NOMO-1 treated with DMSO at 0.1 percent for 48 hours (cell line): ENCODE measurements around the gene IRGQ.
"Not testable (repeated sequence)": the region's sequence is repeated elsewhere in the genome, so short reads cannot be mapped to it uniquely, and the experiment has no call there.

Experiments used
- DNase-seq: peaks from one replicate; lab custom pipeline; 2025; ENCODE audit not compliant: unreplicated experiment; lab: John Stamatoyannopoulos, UW

The IRGQ gene

DNA sequence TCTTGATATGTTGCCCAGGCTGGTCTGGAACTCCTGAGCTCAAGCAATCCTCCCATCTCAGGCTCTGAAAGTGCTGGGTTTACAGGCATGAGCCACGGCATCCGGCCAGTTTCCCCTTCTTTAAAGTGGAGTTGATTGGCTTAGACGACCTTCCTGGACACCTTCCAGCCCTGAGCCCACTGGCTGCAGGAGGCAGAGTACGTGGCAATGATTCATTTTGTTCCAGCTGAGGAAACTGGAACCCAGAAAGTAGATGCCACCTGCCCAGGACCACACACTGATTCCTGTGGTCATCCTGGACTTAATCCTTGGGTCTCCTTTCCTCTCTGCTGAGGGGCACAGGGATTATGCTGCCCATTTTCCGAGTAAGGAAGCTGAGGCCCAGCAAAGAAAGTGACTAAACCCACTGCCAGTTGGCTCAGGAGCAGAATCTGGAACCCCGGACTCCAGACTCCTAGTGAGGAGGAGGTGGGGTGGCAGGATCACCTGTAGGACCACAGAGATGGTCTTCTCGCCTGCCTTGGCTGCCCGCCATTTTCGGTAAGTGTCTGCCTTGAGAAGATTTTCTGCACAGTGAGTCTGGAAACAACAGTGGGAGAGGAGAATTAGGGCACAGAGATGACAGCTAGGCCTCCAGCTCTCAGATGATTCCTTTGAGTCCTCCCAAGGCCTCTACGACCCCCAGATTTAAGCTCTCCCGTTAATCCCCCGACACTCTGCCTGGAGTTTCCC is 21.3 kb downstream of the IRGQ start:
- no peak for DNase-seq

DNA sequence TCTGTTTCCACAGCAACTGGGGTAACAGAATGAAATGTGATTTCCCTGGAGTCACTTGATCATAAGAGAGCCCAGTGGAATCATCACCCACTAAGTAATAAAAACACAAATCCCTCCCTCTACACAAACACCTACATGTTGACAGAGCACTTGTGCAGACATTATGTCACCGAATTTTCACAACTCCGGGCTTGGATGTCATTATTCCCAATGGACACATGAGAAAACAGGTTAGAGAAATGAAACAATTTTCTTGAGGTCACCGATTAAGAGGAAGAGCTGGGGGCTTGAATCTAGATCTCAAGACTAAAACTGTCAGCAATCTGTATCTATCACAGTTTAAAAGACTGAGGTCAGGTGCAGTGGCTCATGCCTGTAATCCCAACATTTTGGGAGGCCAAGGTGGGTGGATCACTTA is 23.8 kb downstream of the IRGQ start:
- DNase-seq = no peak

DNA sequence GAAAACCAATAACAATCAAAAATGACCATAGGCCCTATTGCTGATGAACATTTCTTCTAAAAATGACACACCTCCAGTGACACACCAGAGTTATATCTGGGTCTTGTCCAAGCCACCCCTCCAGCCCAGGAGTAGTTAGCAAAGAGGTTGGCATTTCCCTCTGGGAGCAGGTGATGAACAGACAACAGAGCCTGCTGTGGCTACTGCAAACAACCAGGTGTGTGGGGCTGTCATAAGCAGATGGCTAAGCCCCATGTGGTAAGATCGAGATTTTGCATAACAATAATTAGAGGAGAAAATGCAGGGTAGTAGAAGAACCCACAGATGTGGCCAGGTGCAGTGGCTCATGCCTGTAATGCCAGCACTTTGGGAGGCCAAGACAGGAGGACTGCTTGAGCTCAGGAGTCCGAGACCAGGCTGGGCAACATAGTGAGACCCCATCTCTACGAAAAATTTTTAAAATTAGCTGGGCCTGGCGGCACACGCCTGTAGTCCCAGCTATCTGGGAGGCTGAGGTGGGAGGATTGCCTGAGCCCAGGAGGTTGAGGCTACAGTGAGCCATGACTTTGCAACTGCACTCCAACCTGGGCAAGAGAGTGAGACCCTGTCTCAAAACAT is 25.7 kb downstream of the IRGQ start:
- DNase-seq = no peak

DNA sequence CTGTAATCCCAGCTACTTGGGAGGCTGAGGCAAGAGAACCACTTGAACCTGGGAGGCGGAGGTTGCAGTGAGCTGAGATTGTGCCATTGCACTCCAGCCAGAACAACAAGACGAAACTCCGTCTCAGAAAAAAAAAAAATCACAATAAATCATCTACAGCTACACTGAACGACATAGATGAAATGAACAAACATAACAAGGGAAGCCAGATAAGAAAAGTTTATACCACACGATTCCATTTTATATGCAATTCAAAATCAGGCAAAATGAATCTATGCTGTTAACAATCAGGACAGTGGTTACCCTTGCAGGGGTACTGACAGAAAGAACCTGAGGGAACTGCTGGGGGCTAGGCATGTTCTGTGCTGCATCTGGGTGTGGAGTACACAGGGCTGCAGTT is 26.3 kb downstream of the IRGQ start:
- no peak for DNase-seq

DNA sequence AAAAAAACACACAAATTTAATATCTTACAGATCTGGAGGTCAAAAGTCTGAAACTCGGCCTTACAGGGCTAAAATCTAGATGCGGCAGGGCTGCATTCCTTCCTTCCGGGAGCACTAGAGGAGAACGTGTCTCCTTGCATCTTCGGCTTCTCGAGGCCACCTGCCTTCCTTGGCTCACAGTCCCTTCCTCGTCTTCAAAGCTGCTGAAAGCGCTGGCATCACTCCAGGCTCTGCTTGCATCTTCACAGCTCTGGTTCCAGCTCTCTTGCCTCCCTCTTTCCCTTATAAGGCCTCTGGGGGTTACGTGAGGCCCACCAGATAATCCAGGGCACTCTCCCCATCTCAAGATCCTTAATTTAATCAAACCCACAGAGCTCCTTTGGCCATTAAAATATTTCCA is 31.1 kb downstream of the IRGQ start:
- DNase-seq = no peak

DNA sequence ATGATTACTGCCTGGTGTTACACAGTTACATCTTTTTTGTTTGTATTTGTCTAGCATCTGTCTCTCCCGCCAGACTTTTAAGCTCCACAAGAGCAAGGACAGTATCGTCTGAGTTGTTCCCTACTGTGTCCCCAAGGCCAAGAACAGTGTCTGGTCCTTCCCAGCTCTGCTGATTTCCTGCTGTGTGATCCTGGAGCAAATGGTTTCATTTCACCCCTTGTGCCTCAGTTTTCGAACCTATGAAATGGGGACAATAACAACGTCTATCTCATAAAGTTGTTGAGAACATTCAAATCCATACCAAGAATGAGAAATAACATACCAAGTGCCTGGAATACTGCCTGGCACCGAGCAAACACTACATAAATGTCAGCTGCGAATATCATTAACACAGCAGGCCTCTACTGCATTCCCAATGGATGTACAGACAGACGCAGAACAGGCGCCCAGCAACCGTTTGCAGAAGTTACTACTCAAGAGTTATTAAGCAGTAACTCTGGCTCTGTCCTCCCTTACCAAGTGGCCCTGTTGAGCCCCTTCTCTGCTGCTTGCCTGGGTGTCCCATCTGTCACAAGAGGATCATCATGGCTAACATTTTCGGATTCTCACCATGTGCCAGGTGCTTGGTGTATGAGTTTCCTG is 32.0 kb downstream of the IRGQ start:
- no peak for DNase-seq

DNA sequence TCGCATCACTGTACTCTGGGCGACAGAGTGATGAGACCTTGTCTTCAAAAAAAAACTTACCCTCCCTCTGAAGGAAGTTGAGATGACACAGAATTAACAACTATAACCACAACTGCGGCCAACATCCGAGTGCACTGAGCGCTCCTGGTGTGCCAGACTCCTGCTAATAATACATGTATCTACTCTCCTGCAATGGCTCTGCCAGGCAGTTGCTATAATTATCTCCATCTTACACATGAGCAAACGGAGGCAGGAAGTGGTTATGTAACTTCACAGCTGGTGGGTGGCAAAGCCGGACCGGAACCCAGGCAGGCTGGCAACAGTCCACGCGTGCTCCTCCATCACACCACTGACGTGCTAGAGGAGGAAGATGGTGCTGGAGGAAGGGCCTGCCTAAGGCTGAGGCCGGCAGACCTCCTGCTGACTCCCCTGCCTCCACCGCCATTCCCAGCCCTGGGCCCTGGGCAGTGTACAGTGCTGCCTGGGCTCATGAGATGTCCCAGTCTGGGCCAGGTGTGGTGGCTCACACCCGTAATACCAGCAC is 33.2 kb downstream of the IRGQ start:
- peak; percentile 99 for DNase-seq

DNA sequence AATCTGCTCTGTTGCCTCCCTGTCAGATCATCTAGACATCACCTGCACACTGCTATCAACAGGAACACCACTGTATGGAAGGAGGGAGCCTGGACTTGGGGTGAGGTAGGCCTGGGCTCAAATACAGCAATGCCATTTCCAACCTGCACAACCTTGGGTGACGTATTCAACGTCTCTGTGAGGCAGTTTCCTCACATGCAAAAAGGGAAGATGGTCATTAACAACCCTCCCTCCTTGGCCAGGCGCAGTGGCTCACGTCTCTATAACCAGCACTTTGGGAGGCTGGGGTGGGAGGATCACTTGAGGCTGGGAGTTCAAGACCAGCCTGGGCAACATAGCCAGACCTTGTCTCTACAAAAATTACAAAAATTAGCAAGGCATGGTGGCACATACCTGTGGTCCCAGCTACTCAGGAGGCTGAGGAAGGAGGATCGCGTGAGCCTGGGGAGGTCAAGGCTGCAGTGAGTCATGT is 33.7 kb downstream of the IRGQ start:
- no peak for DNase-seq

DNA sequence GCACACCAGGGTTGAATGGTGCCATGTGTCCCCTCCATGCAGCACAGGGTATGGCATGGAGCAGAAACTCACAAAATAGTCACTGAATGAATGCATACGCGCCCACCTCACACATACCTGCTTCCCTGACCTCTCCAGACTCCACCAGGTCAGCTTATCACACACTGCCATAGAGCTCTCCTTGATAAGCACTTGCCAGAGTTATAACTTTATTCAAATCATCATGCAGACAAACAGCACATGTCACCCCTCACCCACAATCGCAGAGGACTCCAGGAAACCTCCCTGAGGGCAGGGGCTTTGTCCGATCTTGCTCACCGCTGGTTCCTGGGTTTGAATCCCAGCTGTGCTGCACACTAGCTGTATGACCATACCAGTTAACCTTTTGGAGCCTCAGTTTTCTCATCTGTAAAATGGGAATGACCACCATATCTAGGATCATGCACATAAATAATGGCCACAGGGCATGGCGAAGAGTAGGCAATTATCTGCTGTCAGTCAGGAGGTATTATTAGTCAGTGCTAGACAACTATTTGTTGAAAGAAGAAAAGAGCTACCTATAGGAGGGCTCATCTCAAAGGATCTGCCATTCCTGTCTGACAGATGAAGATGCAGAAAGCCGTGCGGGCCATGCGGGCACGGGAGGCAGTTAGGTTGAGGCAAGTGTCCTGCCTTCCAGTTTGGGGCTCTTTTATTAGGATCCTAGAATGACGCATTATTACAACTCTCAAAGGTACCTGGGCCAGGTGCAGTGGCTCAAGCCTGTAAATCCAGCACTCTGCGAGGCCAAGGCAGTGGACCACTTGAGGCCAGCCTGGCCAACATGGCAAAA is 34.6 kb downstream of the IRGQ start:
- no peak for DNase-seq

DNA sequence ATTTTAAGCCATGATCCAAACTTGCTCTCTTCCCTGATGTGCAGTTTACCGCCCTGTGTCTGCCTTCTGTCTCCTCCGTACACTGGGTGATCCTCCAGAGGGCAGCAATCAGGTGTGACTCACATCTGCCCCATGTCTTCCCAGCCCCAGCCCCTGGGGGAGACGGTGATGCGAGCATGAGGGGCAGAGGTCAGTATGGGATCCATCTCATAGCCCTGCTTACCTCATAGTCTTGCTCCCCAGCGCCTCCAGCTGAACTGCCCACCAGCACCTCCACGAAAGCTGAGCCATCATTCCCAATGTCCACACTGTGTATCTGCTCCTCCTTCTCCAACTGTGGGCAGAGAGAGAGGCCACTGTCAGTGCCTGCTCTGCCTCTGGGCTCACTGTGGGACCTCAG is 35.2 kb downstream of the IRGQ start:
- DNase-seq = no peak

DNA sequence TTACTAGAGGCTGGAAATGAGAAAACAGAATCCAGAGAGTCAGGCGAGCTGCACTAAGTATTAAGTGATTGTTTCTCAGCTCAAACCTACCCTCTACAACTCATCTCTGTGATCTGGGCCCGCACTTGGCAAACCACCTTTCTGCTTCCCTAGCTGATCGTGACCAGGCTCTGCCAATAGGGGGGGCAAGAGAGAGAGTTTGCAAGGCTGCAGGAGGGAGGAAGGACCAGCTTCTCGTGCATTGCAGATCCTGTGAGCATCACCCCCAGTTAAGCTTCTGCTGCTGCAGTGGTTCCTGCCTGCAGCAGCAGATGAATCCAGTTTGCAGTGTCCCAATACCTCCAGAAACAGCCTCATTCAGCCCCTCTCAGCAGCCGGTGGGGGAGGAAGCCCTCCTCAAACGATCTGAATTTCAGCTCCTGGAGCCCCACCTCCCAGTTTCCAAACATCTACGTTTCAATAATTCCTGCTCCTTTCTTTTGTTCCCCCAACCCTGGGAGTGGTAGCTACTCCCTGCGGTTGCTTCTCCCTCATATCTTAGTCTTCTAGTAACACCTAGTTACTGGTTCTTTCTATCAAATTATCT is 40.7 kb downstream of the IRGQ start:
- DNase-seq = peak; percentile 66

DNA sequence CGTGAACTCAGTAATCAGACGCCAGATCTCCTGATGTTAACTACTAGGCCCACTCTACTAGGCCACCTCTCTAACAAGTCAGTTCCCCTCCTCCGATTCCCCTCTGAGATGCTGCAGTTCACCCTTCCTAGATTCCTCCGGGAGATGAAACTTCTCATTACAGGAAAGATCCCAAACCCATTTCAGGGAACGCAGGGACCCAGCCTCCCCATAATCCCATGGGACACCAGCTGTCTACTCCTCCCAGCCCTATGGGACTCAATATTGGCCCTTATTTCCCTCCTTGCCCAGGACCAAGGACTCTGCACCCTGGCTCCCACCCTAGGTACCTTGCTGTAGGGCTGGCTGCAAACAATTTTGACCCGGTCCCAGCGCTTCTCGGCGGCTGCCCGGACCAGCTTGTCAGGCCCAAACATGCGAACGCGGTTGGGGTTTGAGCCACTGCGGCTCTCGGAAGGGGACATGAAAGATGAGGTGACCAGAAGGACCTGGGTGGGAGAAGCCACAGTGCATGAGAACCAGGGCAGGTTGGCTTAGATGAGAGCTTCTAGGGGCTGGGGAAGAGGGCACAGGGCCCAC is 41.5 kb downstream of the IRGQ start:
- DNase-seq = no peak

DNA sequence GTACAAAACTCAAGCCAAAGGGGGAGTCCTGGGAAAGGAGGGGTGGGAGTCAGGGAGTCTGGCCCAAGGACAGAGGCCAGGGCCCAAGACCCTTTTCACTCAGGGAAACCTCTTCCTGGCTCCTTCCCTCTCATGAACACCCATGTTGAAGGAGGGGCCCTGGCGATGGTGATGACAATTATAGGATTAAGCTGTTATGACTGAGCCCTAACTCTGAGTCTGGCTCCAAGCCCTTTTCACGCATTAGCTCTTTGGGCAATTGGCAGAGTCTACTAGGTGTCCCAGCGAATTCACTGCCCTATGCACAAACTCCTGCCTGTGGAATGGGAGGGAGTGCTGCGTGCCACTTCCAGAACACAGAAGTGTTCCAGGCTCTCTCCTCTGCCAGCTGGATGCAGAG is 42.3 kb downstream of the IRGQ start:
- no peak for DNase-seq

DNA sequence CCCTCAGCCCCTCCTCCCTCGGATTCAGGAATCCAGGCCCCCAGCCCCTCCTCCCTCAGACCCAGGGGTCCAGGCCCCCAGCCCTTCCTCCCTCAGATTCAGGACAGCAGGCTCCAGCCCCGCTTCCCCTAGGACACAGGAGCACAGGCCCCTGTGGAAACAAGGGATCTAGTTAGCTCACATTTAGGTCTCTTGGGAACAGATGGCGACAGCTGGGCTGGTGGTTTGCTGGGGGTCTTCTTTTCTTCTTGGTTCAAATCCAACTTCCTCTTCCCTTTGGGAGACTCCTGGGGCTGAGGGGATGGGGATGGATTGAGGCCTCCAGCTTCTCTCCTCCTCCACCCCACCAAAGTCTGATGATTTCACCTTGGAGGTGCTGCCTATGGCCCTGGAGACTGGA is 43.3 kb downstream of the IRGQ start:
- DNase-seq = no peak

DNA sequence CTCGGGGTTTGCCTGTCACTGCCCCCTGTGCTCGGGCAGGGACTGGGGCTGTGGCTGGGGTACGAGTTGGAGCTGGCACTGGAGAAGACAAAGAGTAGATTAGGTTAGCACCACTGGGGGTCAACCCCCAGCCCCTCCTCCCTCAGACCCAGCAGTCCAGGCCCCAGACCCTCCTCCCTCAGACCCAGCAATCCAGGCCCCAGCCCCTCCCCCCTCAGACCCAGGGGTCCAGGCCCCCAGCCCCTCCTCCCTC is 43.8 kb downstream of the IRGQ start:
- DNase-seq = no peak

DNA sequence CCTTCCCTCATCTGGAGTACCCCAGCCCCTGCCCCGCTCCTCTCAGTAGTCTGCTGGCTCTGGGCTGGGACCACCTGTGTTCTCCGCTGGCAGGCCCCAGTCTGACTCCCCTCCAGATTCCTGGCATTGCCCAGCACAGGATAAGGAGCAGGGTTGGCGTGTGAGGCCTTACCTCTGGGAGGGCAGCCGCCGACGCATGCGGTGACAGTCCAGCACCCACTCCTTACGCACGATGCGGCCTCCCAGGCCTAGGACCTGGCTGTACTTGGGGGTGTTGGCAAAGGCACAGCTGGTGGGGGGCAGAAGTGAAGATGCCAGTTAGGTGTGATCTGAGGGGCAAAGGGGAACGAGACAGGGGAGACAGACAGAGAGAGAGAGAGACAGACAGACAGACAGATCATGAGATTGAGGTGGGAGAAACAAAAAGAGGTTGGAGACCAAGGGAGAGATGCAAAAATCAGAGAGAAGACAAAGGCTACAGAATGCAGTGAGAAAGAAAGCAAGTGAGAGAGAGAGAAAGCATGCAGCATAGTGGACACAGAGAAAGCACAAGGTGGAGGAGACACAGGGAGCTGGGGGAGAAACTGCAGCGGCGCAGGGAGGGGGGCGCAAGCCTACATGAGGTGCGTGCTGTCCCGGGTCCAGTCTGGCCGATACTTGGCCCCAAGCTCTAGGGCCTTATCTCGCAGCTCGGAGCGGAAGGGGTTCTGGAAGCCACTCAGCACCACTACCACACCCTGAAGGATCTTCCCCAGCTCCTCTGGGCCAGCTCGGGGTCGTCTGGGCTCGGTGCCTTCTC is 44.3 kb downstream of the IRGQ start:
- DNase-seq = no peak

DNA sequence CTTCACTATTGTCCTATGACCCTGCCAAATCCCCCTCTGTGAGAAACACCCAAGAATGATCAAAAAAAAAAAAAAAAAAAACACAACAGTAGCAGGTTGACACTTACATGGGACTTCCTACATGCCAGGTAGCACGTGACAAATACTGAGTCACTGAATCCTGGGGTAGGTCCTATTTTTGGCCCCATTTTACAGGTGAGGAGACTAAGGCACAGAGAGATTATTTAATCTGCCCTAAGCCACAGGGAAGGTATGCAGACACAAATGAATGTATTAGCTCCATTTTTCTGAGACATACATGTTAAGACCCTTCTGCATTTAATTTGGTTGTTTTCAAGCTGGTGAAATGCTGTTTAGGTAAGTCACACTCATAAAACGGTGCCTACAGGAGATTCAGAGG is 47.2 kb downstream of the IRGQ start:
- no peak for DNase-seq

DNA sequence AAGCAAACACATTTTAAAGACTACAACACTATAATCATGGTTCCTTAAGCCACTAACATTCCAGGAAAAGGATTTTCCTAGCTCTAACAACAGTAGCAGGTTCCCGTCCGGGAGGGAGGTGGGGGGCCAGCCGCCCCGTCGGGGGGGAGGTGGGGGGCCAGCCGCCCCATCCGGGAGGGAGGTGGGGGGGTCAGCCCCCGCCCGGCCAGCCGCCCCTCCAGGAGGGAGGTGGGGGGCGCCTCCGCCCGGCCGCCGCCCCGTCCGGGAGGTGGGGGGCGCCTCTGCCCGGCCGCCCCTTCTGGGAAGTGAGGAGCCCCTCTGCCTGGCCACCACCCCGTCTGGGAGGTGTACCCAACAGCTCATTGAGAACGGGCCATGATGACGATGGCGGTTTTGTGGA is 48.0 kb downstream of the IRGQ start:
- not testable (repeated sequence) for DNase-seq

DNA sequence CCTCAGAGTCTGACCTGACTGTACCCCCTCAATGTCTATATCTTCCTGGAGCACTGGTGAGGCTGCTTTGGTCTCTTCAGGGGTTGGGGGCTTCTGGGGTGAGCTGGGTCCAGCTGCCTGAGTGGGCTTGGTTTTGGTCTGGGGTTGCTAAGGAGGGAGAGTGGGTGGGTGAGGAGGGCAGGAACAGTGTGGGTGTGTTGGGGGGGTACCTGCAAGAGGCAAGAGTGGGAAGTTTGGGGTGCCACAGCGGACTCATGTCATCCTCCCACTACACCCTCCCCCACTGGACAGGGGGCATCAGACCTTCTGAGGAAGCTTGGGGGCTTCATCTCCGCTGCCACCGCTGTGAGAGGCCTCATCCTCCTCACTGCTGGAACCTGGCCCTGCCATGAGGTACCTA is 49.4 kb downstream of the IRGQ start:
- no peak for DNase-seq

DNA sequence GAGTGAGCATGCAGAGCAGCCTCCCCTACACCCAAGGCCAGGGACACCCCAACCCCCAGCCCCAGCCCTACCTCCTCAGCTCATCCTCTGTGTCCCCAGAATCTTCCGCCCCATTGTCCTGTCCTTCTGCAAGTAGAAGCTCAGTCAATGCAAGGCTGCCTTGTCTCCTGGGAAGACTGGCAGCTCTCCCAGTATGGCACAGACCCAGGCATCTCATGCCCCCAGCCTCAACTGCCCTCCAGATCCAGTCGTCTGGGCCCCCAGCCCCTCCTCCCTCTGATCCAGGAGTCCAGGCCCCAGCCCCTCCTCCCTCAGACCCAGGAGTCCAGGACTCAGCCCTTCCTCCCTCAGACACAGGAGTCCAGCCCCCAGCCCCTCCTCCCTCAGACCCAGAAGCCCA is 50.0 kb downstream of the IRGQ start:
- DNase-seq = no peak
